Measurements from ENCODE around the gene MTMR11. TPM values are rescaled to one million over a fixed set of nuclear protein-coding genes. Genes with fewer than 3 reads are reported as not detected.

MTMR11 gene
- total and polyA plus RNA-seq, 9 of the 15 experiments (the other 6 are each of a cell fraction or from before 2014, with no cell fraction given), result 0.09 to 1.6 (median 0.51) TPM

DNA sequence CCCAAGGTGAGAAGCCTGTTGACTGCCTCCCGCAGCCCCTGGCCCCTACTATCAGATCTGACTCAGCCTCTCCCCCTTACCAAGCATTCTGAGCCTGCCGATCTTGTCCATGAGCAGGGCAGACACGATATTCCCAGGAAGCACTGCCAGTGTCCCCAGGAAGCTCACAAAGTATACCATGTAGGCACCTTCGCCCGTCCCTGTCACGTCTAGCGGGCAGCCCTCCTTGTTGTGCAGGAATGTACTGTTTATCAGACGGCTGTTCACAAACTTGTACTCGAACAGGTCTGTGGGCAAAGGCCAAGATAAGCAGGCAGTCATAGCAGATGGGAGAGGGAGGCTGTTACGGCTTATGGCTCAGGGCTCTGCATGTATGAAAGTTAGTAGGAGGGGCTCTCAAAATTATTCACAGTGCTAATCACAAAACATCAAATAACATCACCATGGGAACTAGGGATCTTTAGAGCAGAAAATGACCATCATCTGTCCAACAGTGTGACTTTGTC is 30.1 kb downstream of the MTMR11 start (continued):
- TF ChIP-seq, protein P1, sequence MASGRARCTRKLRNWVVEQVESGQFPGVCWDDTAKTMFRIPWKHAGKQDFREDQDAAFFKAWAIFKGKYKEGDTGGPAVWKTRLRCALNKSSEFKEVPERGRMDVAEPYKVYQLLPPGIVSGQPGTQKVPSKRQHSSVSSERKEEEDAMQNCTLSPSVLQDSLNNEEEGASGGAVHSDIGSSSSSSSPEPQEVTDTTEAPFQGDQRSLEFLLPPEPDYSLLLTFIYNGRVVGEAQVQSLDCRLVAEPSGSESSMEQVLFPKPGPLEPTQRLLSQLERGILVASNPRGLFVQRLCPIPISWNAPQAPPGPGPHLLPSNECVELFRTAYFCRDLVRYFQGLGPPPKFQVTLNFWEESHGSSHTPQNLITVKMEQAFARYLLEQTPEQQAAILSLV (tag; IDR thresholded peaks at IDR 0.05), result no peak
- TF ChIP-seq, protein P2, sequence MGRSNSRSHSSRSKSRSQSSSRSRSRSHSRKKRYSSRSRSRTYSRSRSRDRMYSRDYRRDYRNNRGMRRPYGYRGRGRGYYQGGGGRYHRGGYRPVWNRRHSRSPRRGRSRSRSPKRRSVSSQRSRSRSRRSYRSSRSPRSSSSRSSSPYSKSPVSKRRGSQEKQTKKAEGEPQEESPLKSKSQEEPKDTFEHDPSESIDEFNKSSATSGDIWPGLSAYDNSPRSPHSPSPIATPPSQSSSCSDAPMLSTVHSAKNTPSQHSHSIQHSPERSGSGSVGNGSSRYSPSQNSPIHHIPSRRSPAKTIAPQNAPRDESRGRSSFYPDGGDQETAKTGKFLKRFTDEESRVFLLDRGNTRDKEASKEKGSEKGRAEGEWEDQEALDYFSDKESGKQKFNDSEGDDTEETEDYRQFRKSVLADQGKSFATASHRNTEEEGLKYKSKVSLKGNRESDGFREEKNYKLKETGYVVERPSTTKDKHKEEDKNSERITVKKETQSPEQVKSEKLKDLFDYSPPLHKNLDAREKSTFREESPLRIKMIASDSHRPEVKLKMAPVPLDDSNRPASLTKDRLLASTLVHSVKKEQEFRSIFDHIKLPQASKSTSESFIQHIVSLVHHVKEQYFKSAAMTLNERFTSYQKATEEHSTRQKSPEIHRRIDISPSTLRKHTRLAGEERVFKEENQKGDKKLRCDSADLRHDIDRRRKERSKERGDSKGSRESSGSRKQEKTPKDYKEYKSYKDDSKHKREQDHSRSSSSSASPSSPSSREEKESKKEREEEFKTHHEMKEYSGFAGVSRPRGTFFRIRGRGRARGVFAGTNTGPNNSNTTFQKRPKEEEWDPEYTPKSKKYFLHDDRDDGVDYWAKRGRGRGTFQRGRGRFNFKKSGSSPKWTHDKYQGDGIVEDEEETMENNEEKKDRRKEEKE (IDR thresholded peaks at IDR 0.05; ENCODE audit: borderline replicate concordance in 1 of 2, control insufficient read depth in 1 of 2, low read depth in 2 of 2, low read length in 1 of 2), result no peak
- TF ChIP-seq ZNF77 (CRISPR knock-in tag; IDR thresholded peaks at IDR 0.05), result no peak
- TF ChIP-seq FOXP1 (CRISPR knock-in tag; IDR thresholded peaks at IDR 0.05), result no peak
- TF ChIP-seq ATF1 (CRISPR knock-in tag; IDR thresholded peaks at IDR 0.05), result no peak
- no peak for TF ChIP-seq ATF1 (tag; IDR thresholded peaks at IDR 0.05)
- TF ChIP-seq, protein P3, sequence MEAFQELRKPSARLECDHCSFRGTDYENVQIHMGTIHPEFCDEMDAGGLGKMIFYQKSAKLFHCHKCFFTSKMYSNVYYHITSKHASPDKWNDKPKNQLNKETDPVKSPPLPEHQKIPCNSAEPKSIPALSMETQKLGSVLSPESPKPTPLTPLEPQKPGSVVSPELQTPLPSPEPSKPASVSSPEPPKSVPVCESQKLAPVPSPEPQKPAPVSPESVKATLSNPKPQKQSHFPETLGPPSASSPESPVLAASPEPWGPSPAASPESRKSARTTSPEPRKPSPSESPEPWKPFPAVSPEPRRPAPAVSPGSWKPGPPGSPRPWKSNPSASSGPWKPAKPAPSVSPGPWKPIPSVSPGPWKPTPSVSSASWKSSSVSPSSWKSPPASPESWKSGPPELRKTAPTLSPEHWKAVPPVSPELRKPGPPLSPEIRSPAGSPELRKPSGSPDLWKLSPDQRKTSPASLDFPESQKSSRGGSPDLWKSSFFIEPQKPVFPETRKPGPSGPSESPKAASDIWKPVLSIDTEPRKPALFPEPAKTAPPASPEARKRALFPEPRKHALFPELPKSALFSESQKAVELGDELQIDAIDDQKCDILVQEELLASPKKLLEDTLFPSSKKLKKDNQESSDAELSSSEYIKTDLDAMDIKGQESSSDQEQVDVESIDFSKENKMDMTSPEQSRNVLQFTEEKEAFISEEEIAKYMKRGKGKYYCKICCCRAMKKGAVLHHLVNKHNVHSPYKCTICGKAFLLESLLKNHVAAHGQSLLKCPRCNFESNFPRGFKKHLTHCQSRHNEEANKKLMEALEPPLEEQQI (IDR thresholded peaks at IDR 0.05), result no peak
- TF ChIP-seq GTF2A2 (tag; IDR thresholded peaks at IDR 0.05), result no peak
- TF ChIP-seq RBM15 (IDR thresholded peaks at IDR 0.05; ENCODE audit: insufficient read depth, low read length), result no peak
- no peak for TF ChIP-seq BRD9 (IDR thresholded peaks at IDR 0.05; ENCODE audit: low read depth, partially characterized antibody)
- TF ChIP-seq BCL6 (CRISPR knock-in tag; IDR thresholded peaks at IDR 0.05), result no peak
- no peak for TF ChIP-seq ZNF274 (IDR thresholded peaks at IDR 0.05; ENCODE audit: borderline replicate concordance, low read depth, low read length)
- TF ChIP-seq TAF9B (IDR thresholded peaks at IDR 0.05; ENCODE audit: partially characterized antibody), result no peak
- no peak for TF ChIP-seq ELF2 (CRISPR knock-in tag; IDR thresholded peaks at IDR 0.05)
- TF ChIP-seq ZSCAN32 (CRISPR knock-in tag; IDR thresholded peaks at IDR 0.05), result no peak
- TF ChIP-seq, protein P4, sequence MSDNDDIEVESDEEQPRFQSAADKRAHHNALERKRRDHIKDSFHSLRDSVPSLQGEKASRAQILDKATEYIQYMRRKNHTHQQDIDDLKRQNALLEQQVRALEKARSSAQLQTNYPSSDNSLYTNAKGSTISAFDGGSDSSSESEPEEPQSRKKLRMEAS (CRISPR knock-in tag; IDR thresholded peaks at IDR 0.05), result peak; percentile 19; the same call in 1 of the 2 replicates
- TF ChIP-seq, protein P5, sequence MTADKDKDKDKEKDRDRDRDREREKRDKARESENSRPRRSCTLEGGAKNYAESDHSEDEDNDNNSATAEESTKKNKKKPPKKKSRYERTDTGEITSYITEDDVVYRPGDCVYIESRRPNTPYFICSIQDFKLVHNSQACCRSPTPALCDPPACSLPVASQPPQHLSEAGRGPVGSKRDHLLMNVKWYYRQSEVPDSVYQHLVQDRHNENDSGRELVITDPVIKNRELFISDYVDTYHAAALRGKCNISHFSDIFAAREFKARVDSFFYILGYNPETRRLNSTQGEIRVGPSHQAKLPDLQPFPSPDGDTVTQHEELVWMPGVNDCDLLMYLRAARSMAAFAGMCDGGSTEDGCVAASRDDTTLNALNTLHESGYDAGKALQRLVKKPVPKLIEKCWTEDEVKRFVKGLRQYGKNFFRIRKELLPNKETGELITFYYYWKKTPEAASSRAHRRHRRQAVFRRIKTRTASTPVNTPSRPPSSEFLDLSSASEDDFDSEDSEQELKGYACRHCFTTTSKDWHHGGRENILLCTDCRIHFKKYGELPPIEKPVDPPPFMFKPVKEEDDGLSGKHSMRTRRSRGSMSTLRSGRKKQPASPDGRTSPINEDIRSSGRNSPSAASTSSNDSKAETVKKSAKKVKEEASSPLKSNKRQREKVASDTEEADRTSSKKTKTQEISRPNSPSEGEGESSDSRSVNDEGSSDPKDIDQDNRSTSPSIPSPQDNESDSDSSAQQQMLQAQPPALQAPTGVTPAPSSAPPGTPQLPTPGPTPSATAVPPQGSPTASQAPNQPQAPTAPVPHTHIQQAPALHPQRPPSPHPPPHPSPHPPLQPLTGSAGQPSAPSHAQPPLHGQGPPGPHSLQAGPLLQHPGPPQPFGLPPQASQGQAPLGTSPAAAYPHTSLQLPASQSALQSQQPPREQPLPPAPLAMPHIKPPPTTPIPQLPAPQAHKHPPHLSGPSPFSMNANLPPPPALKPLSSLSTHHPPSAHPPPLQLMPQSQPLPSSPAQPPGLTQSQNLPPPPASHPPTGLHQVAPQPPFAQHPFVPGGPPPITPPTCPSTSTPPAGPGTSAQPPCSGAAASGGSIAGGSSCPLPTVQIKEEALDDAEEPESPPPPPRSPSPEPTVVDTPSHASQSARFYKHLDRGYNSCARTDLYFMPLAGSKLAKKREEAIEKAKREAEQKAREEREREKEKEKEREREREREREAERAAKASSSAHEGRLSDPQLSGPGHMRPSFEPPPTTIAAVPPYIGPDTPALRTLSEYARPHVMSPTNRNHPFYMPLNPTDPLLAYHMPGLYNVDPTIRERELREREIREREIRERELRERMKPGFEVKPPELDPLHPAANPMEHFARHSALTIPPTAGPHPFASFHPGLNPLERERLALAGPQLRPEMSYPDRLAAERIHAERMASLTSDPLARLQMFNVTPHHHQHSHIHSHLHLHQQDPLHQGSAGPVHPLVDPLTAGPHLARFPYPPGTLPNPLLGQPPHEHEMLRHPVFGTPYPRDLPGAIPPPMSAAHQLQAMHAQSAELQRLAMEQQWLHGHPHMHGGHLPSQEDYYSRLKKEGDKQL (CRISPR knock-in tag; IDR thresholded peaks at IDR 0.05; ENCODE audit: borderline replicate concordance), result no peak

All from K562 (cell line).